Cardiac fibroblast (primary cell): ENCODE data around the gene NR2F1-AS1.

ENCODE experiments used
- DNase-seq, 2 donors: peaks; one replicate each; pipeline versions ENCODE4 v3.0.0 to v3.0.0-alpha.2; 2010; ENCODE audit warnings: low read depth in 2 of 2
- H3K4me3 ChIP-seq, 2 donors: replicated peaks in 1 of 2; 1 replicate in 1 of 2; 2 replicates in 1 of 2; pipeline ENCODE4 v1.5.1; 2011; ENCODE audit warnings: low read depth in 2 of 2, low read length in 2 of 2, mild to moderate bottlenecking in 2 of 2, moderate library complexity in 1 of 2
- CTCF ChIP-seq: IDR thresholded peaks from one replicate; pipeline ENCODE4 v1.5.1; 2011; ENCODE audit warnings: low read depth, mild to moderate bottlenecking, low read length, inconsistent platforms

NR2F1-AS1 gene

DNA sequence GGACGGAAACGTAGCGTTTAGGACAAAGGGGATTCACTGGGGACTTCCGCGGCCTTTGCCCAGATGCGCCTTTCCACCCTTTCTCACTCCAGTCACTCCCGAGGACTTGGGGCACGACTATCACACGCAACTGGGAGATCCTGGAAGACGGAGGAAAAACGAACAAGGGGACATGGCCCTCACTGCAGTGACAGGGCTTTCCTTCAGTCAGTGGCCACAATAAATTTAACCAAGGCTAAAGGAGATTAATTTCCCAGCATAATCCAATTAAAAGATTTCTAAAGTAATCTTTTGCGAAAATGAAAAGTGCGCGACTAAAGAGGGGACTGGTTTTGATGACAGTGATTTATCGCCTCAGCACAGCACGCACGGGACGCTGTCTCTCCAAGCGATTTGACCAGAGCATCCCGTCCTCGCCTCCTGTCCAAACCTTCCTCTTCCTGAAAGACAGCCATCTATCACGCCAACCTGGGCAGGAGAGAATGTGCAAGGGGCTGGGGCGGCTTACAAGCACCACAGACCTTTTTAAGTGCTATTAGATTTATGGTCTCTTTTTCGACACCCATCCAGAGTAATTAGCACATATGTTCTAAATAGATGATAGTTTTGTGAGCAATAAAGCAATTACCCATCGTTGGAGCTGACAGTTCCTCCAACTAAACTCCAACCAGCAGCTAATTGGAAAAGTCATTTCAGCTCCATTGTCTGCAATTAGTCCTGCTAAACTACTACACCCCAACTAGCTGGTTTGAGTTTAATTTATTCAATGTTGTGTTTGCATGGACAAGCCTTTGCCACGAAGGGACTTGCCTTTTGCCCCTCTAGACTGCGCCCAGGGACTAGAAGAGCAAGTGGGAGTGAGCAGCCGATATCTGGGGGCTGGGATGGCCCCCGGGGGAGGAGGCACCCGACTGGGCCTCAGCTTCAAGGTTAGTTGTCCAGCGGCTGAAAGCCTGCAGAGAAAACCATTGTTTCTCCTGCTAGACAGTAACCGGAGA lies 7.4 kb downstream of the NR2F1-AS1 start:
- no peak for DNase-seq
- no peak overlapping the region for H3K4me3 ChIP-seq
- TF ChIP-seq CTCF, result no peak

- TF ChIP-seq CTCF, result no peak
- peak in 1 of 2 donors; percentile 60 for DNase-seq
- peak overlapping the region in 1 of 2 donors; percentile 19 for H3K4me3 ChIP-seq
These were observed 8.2 kb downstream of the NR2F1-AS1 start for GRCh38 chr5:93572608-93573353.

DNA sequence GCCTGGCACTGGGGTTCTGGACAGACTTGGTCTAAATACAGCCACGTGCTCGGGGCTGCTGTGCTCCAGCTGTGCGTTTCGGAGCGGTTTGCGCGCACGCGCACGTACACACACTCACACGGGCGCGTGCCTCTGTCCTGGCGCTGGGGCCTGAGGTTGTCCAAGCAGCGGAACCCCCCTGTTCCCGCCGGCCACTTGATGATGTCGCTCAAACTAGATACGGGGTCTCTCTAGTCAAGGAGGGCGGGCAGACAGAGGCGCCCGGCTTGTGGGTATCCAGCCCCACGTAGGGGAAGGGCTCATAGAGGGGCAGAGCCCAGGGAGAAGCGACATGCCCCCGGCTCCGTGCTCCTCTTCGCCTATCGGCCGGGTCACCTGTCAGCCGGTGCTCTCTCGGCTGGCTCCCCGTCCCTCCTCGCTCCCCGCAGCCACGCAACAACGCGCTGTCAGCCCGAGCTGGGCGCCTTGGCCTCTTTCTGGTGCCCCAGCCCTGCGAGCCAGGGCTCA lies 8.9 kb downstream of the NR2F1-AS1 start:
- DNase-seq, result no peak
- H3K4me3 ChIP-seq, result peak overlapping the region in 1 of 2 donors; percentile 19
- TF ChIP-seq CTCF, result no peak

- no peak for TF ChIP-seq CTCF
- DNase-seq, result no peak
- no peak overlapping the region for H3K4me3 ChIP-seq
These were observed 9.7 kb downstream of the NR2F1-AS1 start for GRCh38 chr5:93571114-93571949.

DNA sequence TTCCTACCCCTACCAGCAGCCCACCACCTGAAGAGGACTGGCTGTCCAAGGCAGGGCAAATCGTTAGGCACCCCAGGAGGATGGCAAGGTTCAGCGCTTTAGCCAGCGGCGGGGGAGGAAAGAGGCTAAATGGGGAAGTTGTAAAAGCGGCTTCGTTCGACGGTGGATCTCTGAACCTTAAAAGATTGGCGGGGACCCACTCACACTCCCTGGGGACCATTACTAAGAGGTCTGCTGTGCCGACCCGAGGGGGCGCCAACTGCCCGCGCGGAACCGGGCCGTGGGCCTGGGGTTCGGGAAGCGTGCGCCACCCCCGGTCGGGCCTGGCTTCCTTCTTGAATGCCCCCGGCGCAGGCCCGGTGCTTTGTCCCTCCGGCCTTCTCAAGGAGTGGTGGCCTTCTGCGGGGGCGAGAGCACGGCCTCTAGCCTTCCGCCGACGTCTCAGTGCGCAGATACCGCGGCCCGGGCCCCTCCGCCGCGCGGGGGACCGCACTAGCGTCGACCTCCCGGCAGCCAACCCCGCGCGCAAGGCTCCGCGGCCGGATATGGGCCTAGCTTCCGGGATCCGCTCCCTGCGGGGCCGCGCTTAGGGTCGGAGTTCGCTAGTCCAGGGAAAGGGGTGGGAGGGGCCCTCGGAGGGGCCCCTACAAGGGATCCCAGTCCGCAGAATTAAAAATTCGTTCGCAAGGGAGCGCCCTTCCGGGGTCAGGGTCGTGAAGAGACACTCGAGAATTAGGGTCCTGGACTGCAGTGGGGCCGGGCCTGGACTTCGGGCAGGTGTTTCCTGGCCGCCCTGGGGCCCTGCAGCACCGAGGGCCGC lies 10.5 kb downstream of the NR2F1-AS1 start:
- no peak for TF ChIP-seq CTCF
- DNase-seq, result no peak
- no peak overlapping the region for H3K4me3 ChIP-seq
